ENCODE results near the gene LMO2. TPM values are rescaled to one million over a fixed set of nuclear protein-coding genes. Genes with fewer than 3 reads are reported as not detected.
"Not testable (repeated sequence)": the region's sequence is repeated elsewhere in the genome, so short reads cannot be mapped to it uniquely, and the experiment has no call there.

The LMO2 gene
- total RNA-seq, 1 donor from 2014 or later: 1.8 TPM

DNA sequence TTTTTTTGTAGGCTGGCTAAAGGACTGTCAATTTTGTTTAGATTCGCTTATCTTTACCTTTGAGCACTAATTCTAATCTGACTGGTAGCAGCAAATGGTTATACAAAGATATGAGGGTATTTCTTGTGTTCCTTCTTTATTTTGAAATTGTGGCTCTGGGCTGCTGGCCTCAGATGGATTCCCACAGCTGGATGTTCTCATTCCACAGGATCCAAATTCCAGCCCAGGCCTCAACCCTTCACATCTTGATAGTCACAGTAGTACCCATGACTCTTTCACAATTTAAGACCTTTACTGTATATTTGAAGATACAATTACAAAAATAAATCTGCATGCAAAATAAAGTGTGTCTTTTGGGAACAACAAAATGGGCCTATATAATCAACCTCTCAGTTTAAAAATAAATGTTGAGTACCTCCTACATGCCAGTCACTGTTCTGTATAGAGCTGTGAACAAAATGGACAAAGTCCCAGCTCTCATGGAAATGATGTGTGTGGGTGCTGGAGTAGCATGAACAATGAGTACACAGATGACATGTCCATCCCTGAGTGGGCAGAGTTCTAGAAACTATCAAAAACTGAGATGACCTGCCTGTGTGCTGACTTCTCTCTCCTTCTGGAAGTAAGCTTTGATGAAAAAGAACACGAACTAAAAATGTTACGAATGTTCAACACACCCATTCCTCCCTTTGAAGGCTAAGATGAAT lies 65.9 kb downstream of the LMO2 start:
- Histone ChIP-seq H3K36me3 (ENCODE audit: insufficient read depth, low read length) (no peaks in the 10 kb centered on the region), H3K27ac (ENCODE audit: low read depth, low read length) (no peak overlapping the region), H3K27me3 (ENCODE audit: insufficient read depth, low read length) (peaks cover 14% of the 10 kb centered on the region), H3K4me2 (ENCODE audit: low read length) (no peak overlapping the region), H3K79me2 (ENCODE audit: insufficient read depth, low read length) (no peaks in the 10 kb centered on the region), H3K9me3 (ENCODE audit: insufficient read depth, low read depth, low read length) (no peaks in the 10 kb centered on the region), H3K9ac (ENCODE audit: low read length) (no peak overlapping the region), H2AFZ (ENCODE audit: low read depth, low read length) (no peak overlapping the region), H3K4me3 (ENCODE audit: insufficient read depth, low read depth, low read length) (no peak overlapping the region), H3K4me1 (ENCODE audit: insufficient read depth, low read length) (peaks cover 8% of the 10 kb centered on the region), H4K20me1 (ENCODE audit: insufficient read depth, low read length) (no peaks in the 10 kb centered on the region)
- H3K4me1 Mint-ChIP-seq (ENCODE audit: low read depth, unreplicated experiment): peaks cover 4% of the 10 kb centered on the region
- TF ChIP-seq, protein P1, sequence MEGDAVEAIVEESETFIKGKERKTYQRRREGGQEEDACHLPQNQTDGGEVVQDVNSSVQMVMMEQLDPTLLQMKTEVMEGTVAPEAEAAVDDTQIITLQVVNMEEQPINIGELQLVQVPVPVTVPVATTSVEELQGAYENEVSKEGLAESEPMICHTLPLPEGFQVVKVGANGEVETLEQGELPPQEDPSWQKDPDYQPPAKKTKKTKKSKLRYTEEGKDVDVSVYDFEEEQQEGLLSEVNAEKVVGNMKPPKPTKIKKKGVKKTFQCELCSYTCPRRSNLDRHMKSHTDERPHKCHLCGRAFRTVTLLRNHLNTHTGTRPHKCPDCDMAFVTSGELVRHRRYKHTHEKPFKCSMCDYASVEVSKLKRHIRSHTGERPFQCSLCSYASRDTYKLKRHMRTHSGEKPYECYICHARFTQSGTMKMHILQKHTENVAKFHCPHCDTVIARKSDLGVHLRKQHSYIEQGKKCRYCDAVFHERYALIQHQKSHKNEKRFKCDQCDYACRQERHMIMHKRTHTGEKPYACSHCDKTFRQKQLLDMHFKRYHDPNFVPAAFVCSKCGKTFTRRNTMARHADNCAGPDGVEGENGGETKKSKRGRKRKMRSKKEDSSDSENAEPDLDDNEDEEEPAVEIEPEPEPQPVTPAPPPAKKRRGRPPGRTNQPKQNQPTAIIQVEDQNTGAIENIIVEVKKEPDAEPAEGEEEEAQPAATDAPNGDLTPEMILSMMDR (IDR thresholded peaks at IDR 0.05; ENCODE audit: insufficient read depth, low read depth, low read length): no peak
- TF ChIP-seq EZH2 (IDR thresholded peaks at IDR 0.05; ENCODE audit: insufficient read depth, low read length): no peak
- no peaks in the 10 kb centered on the region for H3K36me3 Mint-ChIP-seq (ENCODE audit: low read depth, unreplicated experiment)
- no peak overlapping the region for H3K4me3 Mint-ChIP-seq (ENCODE audit: unreplicated experiment)
- FAIRE-seq: no peak
- H3K9me3 Mint-ChIP-seq (ENCODE audit: unreplicated experiment): no peaks in the 10 kb centered on the region
- H3K27ac Mint-ChIP-seq (ENCODE audit: unreplicated experiment): no peak overlapping the region
- H3K27me3 Mint-ChIP-seq (ENCODE audit: low read depth, unreplicated experiment): peaks cover 40% of the 10 kb centered on the region
- no peak for DNase-seq (ENCODE audit: low read depth)

DNA sequence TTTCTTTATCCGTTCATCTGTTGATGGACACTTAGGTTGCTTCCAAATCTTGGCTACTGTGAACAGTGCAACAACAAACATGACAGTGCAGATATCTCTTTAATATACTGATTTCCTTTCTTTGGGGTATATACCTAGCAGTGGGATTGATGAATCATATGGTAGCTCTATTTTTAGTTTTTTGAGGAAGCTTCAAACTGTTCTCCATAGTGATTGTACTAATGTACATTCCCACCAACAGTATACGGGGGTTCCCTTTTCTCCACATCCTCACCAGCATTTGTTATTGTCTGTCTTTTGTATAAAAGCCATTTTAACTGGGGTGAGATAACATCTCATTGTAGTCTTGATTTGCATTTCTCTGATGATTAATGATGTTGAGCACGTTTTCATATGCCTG lies 68.9 kb downstream of the LMO2 start:
- H3K9me3 ChIP-seq (ENCODE audit: insufficient read depth, low read depth, low read length); H3K79me2 ChIP-seq (ENCODE audit: insufficient read depth, low read length); H2AFZ ChIP-seq (ENCODE audit: low read depth, low read length); H3K36me3 ChIP-seq (ENCODE audit: insufficient read depth, low read length); H3K9me3 Mint-ChIP-seq (ENCODE audit: unreplicated experiment); FAIRE-seq; H3K4me1 Mint-ChIP-seq (ENCODE audit: low read depth, unreplicated experiment); H3K36me3 Mint-ChIP-seq (ENCODE audit: low read depth, unreplicated experiment); H3K27ac Mint-ChIP-seq (ENCODE audit: unreplicated experiment); H3K27ac ChIP-seq (ENCODE audit: low read depth, low read length); H4K20me1 ChIP-seq (ENCODE audit: insufficient read depth, low read length); H3K4me2 ChIP-seq (ENCODE audit: low read length); DNase-seq (ENCODE audit: low read depth); H3K4me3 Mint-ChIP-seq (ENCODE audit: unreplicated experiment); H3K4me3 ChIP-seq (ENCODE audit: insufficient read depth, low read depth, low read length); H3K9ac ChIP-seq (ENCODE audit: low read length); H3K4me1 ChIP-seq (ENCODE audit: insufficient read depth, low read length): not testable (repeated sequence)
- peaks cover 12% of the 10 kb centered on the region for H3K27me3 ChIP-seq (ENCODE audit: insufficient read depth, low read length)
- H3K27me3 Mint-ChIP-seq (ENCODE audit: low read depth, unreplicated experiment): peaks cover 30% of the 10 kb centered on the region

DNA sequence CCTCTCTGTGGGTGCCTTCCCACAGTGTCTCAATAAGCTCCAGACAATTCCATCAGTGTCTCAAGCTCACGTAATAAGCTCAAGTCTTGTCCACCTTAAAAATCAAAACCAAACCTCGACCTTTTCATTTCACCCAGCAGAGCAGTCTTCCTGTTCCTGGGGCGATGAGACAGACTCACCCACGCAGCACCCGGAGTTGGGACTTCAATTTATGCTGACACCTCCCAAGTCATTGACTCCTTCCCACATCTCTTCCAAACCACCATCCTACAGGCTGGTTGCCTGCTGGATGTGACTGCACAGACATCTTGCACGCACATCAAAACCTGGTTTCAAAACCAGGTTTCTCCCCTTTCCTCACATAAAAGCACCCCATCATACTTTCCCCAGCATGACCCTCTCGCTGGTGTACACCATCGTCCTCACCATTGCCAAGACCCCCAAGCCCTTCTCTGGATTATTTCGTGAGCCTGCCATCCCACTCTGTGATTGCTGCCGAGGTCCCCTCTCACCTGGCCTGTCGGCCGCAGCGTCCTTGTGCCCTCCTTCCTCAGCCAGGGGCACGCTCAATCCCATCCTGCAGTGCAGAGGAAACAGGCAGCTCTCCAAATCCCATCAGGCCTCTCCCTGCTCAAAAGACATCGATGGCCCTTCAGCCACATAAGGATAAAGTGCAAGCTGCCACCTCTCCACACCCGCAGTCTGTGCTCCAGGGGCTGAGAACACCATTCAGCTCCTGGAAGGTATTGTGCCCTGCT lies 72.4 kb downstream of the LMO2 start:
- Mint-ChIP-seq H3K27me3 (ENCODE audit: low read depth, unreplicated experiment) (peaks cover 39% of the 10 kb centered on the region), H3K4me1 (ENCODE audit: low read depth, unreplicated experiment) (no peaks in the 10 kb centered on the region), H3K36me3 (ENCODE audit: low read depth, unreplicated experiment) (no peaks in the 10 kb centered on the region), H3K4me3 (ENCODE audit: unreplicated experiment) (no peak overlapping the region), H3K27ac (ENCODE audit: unreplicated experiment) (no peak overlapping the region), H3K9me3 (ENCODE audit: unreplicated experiment) (no peaks in the 10 kb centered on the region)
- Histone ChIP-seq H2AFZ (ENCODE audit: low read depth, low read length) (no peak overlapping the region), H4K20me1 (ENCODE audit: insufficient read depth, low read length) (no peaks in the 10 kb centered on the region), H3K79me2 (ENCODE audit: insufficient read depth, low read length) (no peaks in the 10 kb centered on the region), H3K4me2 (ENCODE audit: low read length) (no peak overlapping the region), H3K27me3 (ENCODE audit: insufficient read depth, low read length) (peaks cover 10% of the 10 kb centered on the region), H3K9ac (ENCODE audit: low read length) (no peak overlapping the region), H3K9me3 (ENCODE audit: insufficient read depth, low read depth, low read length) (no peaks in the 10 kb centered on the region), H3K36me3 (ENCODE audit: insufficient read depth, low read length) (no peaks in the 10 kb centered on the region), H3K4me1 (ENCODE audit: insufficient read depth, low read length) (no peaks in the 10 kb centered on the region), H3K4me3 (ENCODE audit: insufficient read depth, low read depth, low read length) (no peak overlapping the region), H3K27ac (ENCODE audit: low read depth, low read length) (no peak overlapping the region)
- DNase-seq (ENCODE audit: low read depth): no peak
- no peak for FAIRE-seq
- TF ChIP-seq, protein P1 (IDR thresholded peaks at IDR 0.05; ENCODE audit: insufficient read depth, low read depth, low read length): no peak
- no peak for TF ChIP-seq EZH2 (IDR thresholded peaks at IDR 0.05; ENCODE audit: insufficient read depth, low read length)

Other genes with a start within 250 kb of the LMO2 start
- not detected in 2 replicates for gene C11orf91, start 191.2 kb downstream of the LMO2 start, total RNA-seq
- 587 and 662 TPM in 2 replicates for gene CD59, start 155.7 kb downstream of the LMO2 start, total RNA-seq
- gene FBXO3, start 117.6 kb downstream of the LMO2 start, total RNA-seq: 23.5 and 25.2 TPM in 2 replicates
- gene CAPRIN1, start 159.7 kb upstream of the LMO2 start, total RNA-seq: 294 and 309 TPM in 2 replicates
- 31.9 and 32.2 TPM in 2 replicates for gene NAT10, start 213.6 kb upstream of the LMO2 start, total RNA-seq

Measured in astrocyte (in vitro differentiated cells and primary cell).